GM19452 (cell line): ENCODE measurements around the gene SHISA9.

Experiments
- ATAC-seq: cut with Tn5 transposase; IDR thresholded peaks from one replicate; pipeline ENCODE4 v1.9.1; 2021; ENCODE audit not compliant: unreplicated experiment

The SHISA9 gene

GRCh38 chr16:13244770-13245169 lies 343.4 kb downstream of the SHISA9 start:
- ATAC-seq, result no peak

- no peak for ATAC-seq
Observed at GRCh38 chr16:13245713-13246377, 344.4 kb downstream of the SHISA9 start.

- no peak for ATAC-seq
Observed at GRCh38 chr16:13254998-13255614, 353.7 kb downstream of the SHISA9 start.

GRCh38 chr16:13262270-13263090 lies 361.1 kb downstream of the SHISA9 start:
- no peak for ATAC-seq

GRCh38 chr16:13264749-13265552 lies 363.6 kb downstream of the SHISA9 start:
- no peak for ATAC-seq

- no peak for ATAC-seq
Observed at GRCh38 chr16:13269359-13269758, 368.0 kb downstream of the SHISA9 start.

- ATAC-seq, result no peak
Observed at GRCh38 chr16:13269905-13270528, 368.6 kb downstream of the SHISA9 start.

GRCh38 chr16:13270602-13271001 lies 369.2 kb downstream of the SHISA9 start:
- no peak for ATAC-seq

- no peak for ATAC-seq
Observed at GRCh38 chr16:13289515-13289914, 388.1 kb downstream of the SHISA9 start.
